DOHH2 (cell line): ENCODE results near the gene ZNF37A.

Source experiments
- CTCF ChIP-seq: fragments of 200-600 bp; sonication (generic); IDR thresholded peaks from one replicate; pipeline ENCODE4 v1.5.1; 2014; ENCODE audit warnings: antibody characterized with exemption, mild to moderate bottlenecking, low read depth, low read length; ENCODE audit not compliant: poor library complexity, severe bottlenecking
- EZH2phosphoT487 ChIP-seq: fragments of 200-600 bp; sonication (generic); IDR thresholded peaks from 2 replicates; pipeline ENCODE4 v1.6.1; 2017; ENCODE audit warnings: borderline replicate concordance, mild to moderate bottlenecking, antibody characterized with exemption, low read length, moderate library complexity, mixed read lengths

- no peak for TF ChIP-seq EZH2phosphoT487
- no peak for TF ChIP-seq CTCF
Observed at GRCh38 chr10:38094158-38094926, at the start of gene ZNF37A.
